Stimulated activated CD4-positive, alpha-beta T cell treated with anti-CD3 and anti-CD28 coated beads, TNF-alpha, amount 100 ng/mL, for 24 hours (primary cell): ENCODE results near the gene TMEM163.
A peak's percentile ranks its signal among the peaks of the same experiment; 100 is the strongest.
"Not testable (repeated sequence)": the region's sequence is repeated elsewhere in the genome, so short reads cannot be mapped to it uniquely, and the experiment has no call there.

ENCODE experiments used
- DNase-seq, 3 experiments: peaks; one replicate each; pipeline ENCODE4 v3.0.0-alpha.2; 2020; ENCODE audit warnings: low read depth in 3 of 3

Gene TMEM163

GRCh38 chr2:134489732-134490384, 228.9 kb downstream of the TMEM163 start:
- DNase-seq, result no peak

- DNase-seq, result no peak
Observed at GRCh38 chr2:134482766-134483340, 235.9 kb downstream of the TMEM163 start.

GRCh38 chr2:134482131-134482723, 236.6 kb downstream of the TMEM163 start:
- DNase-seq, result no peak

- DNase-seq, result no peak
Observed at GRCh38 chr2:134479696-134480330, 239.0 kb downstream of the TMEM163 start.

- DNase-seq, result not testable (repeated sequence)
Observed at GRCh38 chr2:134476982-134477381, 241.8 kb downstream of the TMEM163 start.

GRCh38 chr2:134470561-134471168, 248.1 kb downstream of the TMEM163 start:
- DNase-seq, result no peak

GRCh38 chr2:134469516-134470115, 249.2 kb downstream of the TMEM163 start:
- no peak for DNase-seq

- DNase-seq, result no peak
Observed at GRCh38 chr2:134468776-134469175, 250.0 kb downstream of the TMEM163 start.

GRCh38 chr2:134468164-134468563, 250.6 kb downstream of the TMEM163 start:
- DNase-seq, result no peak

GRCh38 chr2:134466141-134466540, 252.7 kb downstream of the TMEM163 start:
- no peak for DNase-seq

GRCh38 chr2:134465228-134466105, 253.3 kb downstream of the TMEM163 start:
- no peak for DNase-seq

GRCh38 chr2:134463699-134464022, 255.1 kb downstream of the TMEM163 start:
- no peak for DNase-seq

- no peak for DNase-seq
Observed at GRCh38 chr2:134462791-134463698, 255.8 kb downstream of the TMEM163 start.

GRCh38 chr2:134462275-134462674, 256.5 kb downstream of the TMEM163 start:
- DNase-seq, result no peak

GRCh38 chr2:134461511-134461910, 257.3 kb downstream of the TMEM163 start:
- DNase-seq, result no peak

- peak in 1 of 3 experiments; percentile 15 for DNase-seq
Observed at GRCh38 chr2:134460583-134460998, 258.2 kb downstream of the TMEM163 start.

- no peak for DNase-seq
Observed at GRCh38 chr2:134459706-134460406, 258.9 kb downstream of the TMEM163 start.

- no peak for DNase-seq
Observed at GRCh38 chr2:134458950-134459349, 259.9 kb downstream of the TMEM163 start.

- DNase-seq, result no peak
Observed at GRCh38 chr2:134458473-134458853, 260.3 kb downstream of the TMEM163 start.
